Mesenchymal stem cell (in vitro differentiated cells and primary cell): ENCODE results near the gene BEGAIN.

ENCODE experiments used
- DNase-seq: peaks from one replicate; pipeline ENCODE4 v3.0.0-alpha.2; 2013
- H2AFZ ChIP-seq: one replicate; pipeline ENCODE4 v1.6.1; 2013; ENCODE audit warnings: low read depth, mild to moderate bottlenecking, control low read depth, inconsistent platforms, low read length, moderate library complexity
- H2AK5ac ChIP-seq: 2 replicates; pipeline ENCODE4 v1.6.1; 2013; ENCODE audit warnings: low read length, moderate library complexity, mild to moderate bottlenecking, inconsistent platforms; ENCODE audit not compliant: severe bottlenecking
- H2BK120ac ChIP-seq: one replicate; pipeline ENCODE4 v1.6.1; 2013; ENCODE audit warnings: low read depth, mild to moderate bottlenecking, inconsistent platforms, low read length, moderate library complexity
- H2BK12ac ChIP-seq, 2 experiments: one replicate each; pipeline ENCODE4 v1.6.1; 2013; ENCODE audit warnings: inconsistent platforms in 2 of 2, low read length in 2 of 2, mild to moderate bottlenecking in 2 of 2, moderate library complexity in 2 of 2, control low read depth in 1 of 2
- H2BK15ac ChIP-seq: one replicate; pipeline ENCODE4 v1.6.1; 2013; ENCODE audit warnings: mild to moderate bottlenecking, low read depth, inconsistent platforms; ENCODE audit not compliant: poor library complexity, severe bottlenecking
- H2BK5ac ChIP-seq: 2 replicates; pipeline ENCODE4 v1.6.1; 2013; ENCODE audit warnings: low read depth, mild to moderate bottlenecking, low read length, control low read depth, inconsistent platforms; ENCODE audit not compliant: poor library complexity, severe bottlenecking
- H3K14ac ChIP-seq, 2 experiments: one replicate each; pipeline ENCODE4 v1.6.1; 2013; ENCODE audit warnings: inconsistent platforms in 2 of 2, low read length in 2 of 2, control low read depth in 1 of 2, mild to moderate bottlenecking in 1 of 2, moderate library complexity in 1 of 2
- H3K18ac ChIP-seq, 2 experiments: one replicate each; pipeline ENCODE4 v1.6.1; 2013; ENCODE audit warnings: inconsistent platforms in 2 of 2, low read length in 2 of 2, control low read depth in 1 of 2, low read depth in 1 of 2, mild to moderate bottlenecking in 1 of 2
- H3K23ac ChIP-seq, 2 experiments: one replicate each; pipeline ENCODE4 v1.6.1; 2013; ENCODE audit warnings: inconsistent platforms in 2 of 2, low read length in 2 of 2, mild to moderate bottlenecking in 2 of 2, moderate library complexity in 2 of 2, control low read depth in 1 of 2
- H3K27ac ChIP-seq: 2 replicates; pipeline ENCODE4 v1.5.1; 2013; ENCODE audit warnings: mild to moderate bottlenecking, moderate library complexity, low read length, control low read depth, inconsistent platforms; ENCODE audit not compliant: poor library complexity, severe bottlenecking
- H3K27me3 ChIP-seq, 2 experiments: 2 replicates each; pipeline versions ENCODE4 v1.6.1 to v1.7.0; 2013; ENCODE audit warnings: low read length in 2 of 2, mild to moderate bottlenecking in 2 of 2, moderate library complexity in 2 of 2, control low read depth in 1 of 2, inconsistent platforms in 1 of 2; ENCODE audit not compliant: control insufficient read depth in 1 of 2, insufficient read depth in 1 of 2
- H3K36me3 ChIP-seq, 2 experiments: 2 replicates each; pipeline versions ENCODE4 v1.6.1 to v1.7.0; 2013; ENCODE audit warnings: low read length in 2 of 2, control low read depth in 1 of 2, inconsistent platforms in 1 of 2, low read depth in 1 of 2, mild to moderate bottlenecking in 1 of 2; ENCODE audit not compliant: insufficient read depth in 2 of 2, control insufficient read depth in 1 of 2
- H3K4ac ChIP-seq, 2 experiments: one replicate each; pipeline ENCODE4 v1.6.1; 2013; ENCODE audit warnings: inconsistent platforms in 2 of 2, low read length in 2 of 2, mild to moderate bottlenecking in 2 of 2, moderate library complexity in 2 of 2, control low read depth in 1 of 2, low read depth in 1 of 2
- H3K4me1 ChIP-seq: 2 replicates; pipeline ENCODE4 v1.6.1; 2013; ENCODE audit warnings: low read depth, low read length, control low read depth; ENCODE audit not compliant: control insufficient read depth, insufficient read depth
- H3K4me2 ChIP-seq: 2 replicates; pipeline ENCODE4 v1.6.1; 2013; ENCODE audit warnings: low read length, mild to moderate bottlenecking, inconsistent platforms; ENCODE audit not compliant: poor library complexity, severe bottlenecking
- H3K4me3 ChIP-seq, 2 experiments: 2 replicates each; pipeline versions ENCODE4 v1.5.1 to v1.7.0; 2013; ENCODE audit warnings: low read length in 2 of 2, mild to moderate bottlenecking in 2 of 2, control low read depth in 1 of 2, low read depth in 1 of 2; ENCODE audit not compliant: insufficient read depth in 1 of 2
- H3K79me1 ChIP-seq: replicated peaks from 2 replicates; pipeline ENCODE4 v1.6.1; 2013; ENCODE audit warnings: mild to moderate bottlenecking, control low read depth, low read length, inconsistent platforms; ENCODE audit not compliant: poor library complexity, severe bottlenecking
- H3K9ac ChIP-seq: 2 replicates; pipeline ENCODE4 v1.7.0; 2013; ENCODE audit warnings: mild to moderate bottlenecking, low read length, moderate library complexity
- H3K9me3 ChIP-seq: 2 replicates; pipeline ENCODE4 v1.7.0; 2013; ENCODE audit warnings: mild to moderate bottlenecking, low read length; ENCODE audit not compliant: control insufficient read depth
- H4K8ac ChIP-seq: one replicate; pipeline ENCODE4 v1.6.1; 2013; ENCODE audit warnings: inconsistent platforms, mild to moderate bottlenecking, low read length, moderate library complexity
- H4K91ac ChIP-seq: one replicate; pipeline ENCODE4 v1.6.1; 2013; ENCODE audit warnings: mild to moderate bottlenecking, low read length, inconsistent platforms
- WGBS: methylation state at CpG from one replicate; pipeline ENCODE4 v1.1.7; 2013; ENCODE audit warnings: mixed read lengths; 5-methylcytosine and 5-hydroxymethylcytosine counted together

Gene BEGAIN

GRCh38 chr14:100623961-100624360 lies 36.7 kb upstream of the BEGAIN start:
- no peak overlapping the region for H4K91ac ChIP-seq
- H3K9me3 ChIP-seq: peaks cover 18% of the 10 kb centered on the region
- no peak overlapping the region for H2AFZ ChIP-seq
- H2BK5ac ChIP-seq: no peak overlapping the region
- H2AK5ac ChIP-seq: no peak overlapping the region
- H2BK120ac ChIP-seq: no peak overlapping the region
- H3K14ac ChIP-seq: no peak overlapping the region
- no peak overlapping the region for H3K18ac ChIP-seq
- H3K4me3 ChIP-seq: no peak overlapping the region
- no peaks in the 10 kb centered on the region for H3K36me3 ChIP-seq
- peaks cover 47 to 86% of the 10 kb centered on the region in 2 experiments for H3K27me3 ChIP-seq
- no peak overlapping the region for H3K9ac ChIP-seq
- no peak overlapping the region for H3K4me2 ChIP-seq
- H4K8ac ChIP-seq: no peak overlapping the region
- no peak overlapping the region for H3K27ac ChIP-seq
- no peaks in the 10 kb centered on the region for H3K79me1 ChIP-seq
- H2BK15ac ChIP-seq: no peak overlapping the region
- no peak overlapping the region for H3K23ac ChIP-seq
- DNase-seq: no peak
- H3K4ac ChIP-seq: no peak overlapping the region
- 79% methylated on average over 8 of the region's 8 CpGs for WGBS
- H2BK12ac ChIP-seq: no peak overlapping the region
- no peaks in the 10 kb centered on the region for H3K4me1 ChIP-seq

- 87% methylated on average over 1 of the region's 1 CpG for WGBS
- no peaks in the 10 kb centered on the region for H3K79me1 ChIP-seq
- no peak overlapping the region for H4K91ac ChIP-seq
Observed at GRCh38 chr14:100623557-100623956, 36.3 kb upstream of the BEGAIN start.

GRCh38 chr14:100622708-100623485 lies 35.7 kb upstream of the BEGAIN start:
- H3K4me3 ChIP-seq: no peak overlapping the region
- no peak overlapping the region for H2BK120ac ChIP-seq
- H3K14ac ChIP-seq: no peak overlapping the region
- peaks cover 18% of the 10 kb centered on the region for H3K9me3 ChIP-seq
- no peaks in the 10 kb centered on the region for H3K79me1 ChIP-seq
- no peak overlapping the region for H3K23ac ChIP-seq
- no peak overlapping the region for H3K4me2 ChIP-seq
- no peak overlapping the region for H2BK12ac ChIP-seq
- no peak overlapping the region for H3K9ac ChIP-seq
- H3K4me1 ChIP-seq: no peaks in the 10 kb centered on the region
- peaks cover 57 to 86% of the 10 kb centered on the region in 2 experiments for H3K27me3 ChIP-seq
- no peak overlapping the region for H3K4ac ChIP-seq
- no peak overlapping the region for H2AK5ac ChIP-seq
- H2BK5ac ChIP-seq: no peak overlapping the region
- no peak overlapping the region for H3K27ac ChIP-seq
- WGBS: 84% methylated on average over 21 of the region's 22 CpGs
- H4K8ac ChIP-seq: no peak overlapping the region
- no peak overlapping the region for H2AFZ ChIP-seq
- no peak overlapping the region for H3K18ac ChIP-seq
- no peak for DNase-seq
- no peak overlapping the region for H2BK15ac ChIP-seq
- H4K91ac ChIP-seq: no peak overlapping the region
- H3K36me3 ChIP-seq: no peaks in the 10 kb centered on the region

More at GRCh38 chr14:100623557-100623956, 36.3 kb upstream of the BEGAIN start:
- H3K27me3 ChIP-seq: peaks cover 50 to 86% of the 10 kb centered on the region in 2 experiments
- no peak overlapping the region for H3K14ac ChIP-seq
- H3K4ac ChIP-seq: no peak overlapping the region
- H2BK5ac ChIP-seq: no peak overlapping the region
- H2BK15ac ChIP-seq: no peak overlapping the region
- peaks cover 18% of the 10 kb centered on the region for H3K9me3 ChIP-seq
- no peaks in the 10 kb centered on the region for H3K4me1 ChIP-seq
- no peak overlapping the region for H3K9ac ChIP-seq
- no peak overlapping the region for H3K4me3 ChIP-seq
- H3K18ac ChIP-seq: no peak overlapping the region
- no peak overlapping the region for H2AK5ac ChIP-seq
- no peaks in the 10 kb centered on the region for H3K36me3 ChIP-seq
- no peak for DNase-seq
- no peak overlapping the region for H2AFZ ChIP-seq
- H4K8ac ChIP-seq: no peak overlapping the region
- H3K27ac ChIP-seq: no peak overlapping the region
- H3K23ac ChIP-seq: no peak overlapping the region
- H2BK12ac ChIP-seq: no peak overlapping the region
- no peak overlapping the region for H3K4me2 ChIP-seq
- H2BK120ac ChIP-seq: no peak overlapping the region

- no peak overlapping the region for H3K4ac ChIP-seq
- H3K27ac ChIP-seq: no peak overlapping the region
- DNase-seq: no peak
- H3K79me1 ChIP-seq: no peaks in the 10 kb centered on the region
- no peak overlapping the region for H2AFZ ChIP-seq
- no peak overlapping the region for H2BK15ac ChIP-seq
- 75% methylated on average over 7 of the region's 8 CpGs for WGBS
- H2BK12ac ChIP-seq: no peak overlapping the region
- no peak overlapping the region for H2AK5ac ChIP-seq
- no peak overlapping the region for H3K14ac ChIP-seq
- H3K9ac ChIP-seq: no peak overlapping the region
- H3K9me3 ChIP-seq: peaks cover 18% of the 10 kb centered on the region
- no peak overlapping the region for H4K91ac ChIP-seq
- no peak overlapping the region for H2BK120ac ChIP-seq
- no peaks in the 10 kb centered on the region for H3K4me1 ChIP-seq
- H2BK5ac ChIP-seq: no peak overlapping the region
- no peak overlapping the region for H3K4me3 ChIP-seq
- H4K8ac ChIP-seq: no peak overlapping the region
- H3K36me3 ChIP-seq: no peaks in the 10 kb centered on the region
- H3K4me2 ChIP-seq: no peak overlapping the region
- peaks cover 62 to 89% of the 10 kb centered on the region in 2 experiments for H3K27me3 ChIP-seq
- H3K23ac ChIP-seq: no peak overlapping the region
- no peak overlapping the region for H3K18ac ChIP-seq
Observed at GRCh38 chr14:100622224-100622623, 35.0 kb upstream of the BEGAIN start.
